Gastroesophageal sphincter (tissue), 4 donors: ENCODE results near the gene CYSRT1. TPM values are rescaled to one million over a fixed set of nuclear protein-coding genes. Genes with fewer than 3 reads are reported as not detected.

ENCODE experiments used
- ATAC-seq: fragments of 150-250 bp; one replicate; pipeline ENCODE4 v1.9.1; 2016; ENCODE audit warnings: mild to moderate bottlenecking, moderate library complexity
- H3K27ac ChIP-seq, 4 donors: fragments of 200-600 bp; sonication (generic) in 3 of 4; 1 replicate in 3 of 4; 2 replicates in 1 of 4; pipeline ENCODE4 v1.5.1; 2016 to 2019
- H3K27me3 ChIP-seq: fragments of 200-600 bp; sonication (generic); one replicate; pipeline ENCODE4 v1.5.1; 2019
- H3K36me3 ChIP-seq, 2 donors: fragments of 200-600 bp; sonication (generic); one replicate each; pipeline ENCODE4 v1.5.1; 2019; ENCODE audit warnings: control low read depth in 1 of 2
- H3K4me1 ChIP-seq, 3 donors: fragments of 200-600 bp; sonication (generic); 1 replicate in 2 of 3; 2 replicates in 1 of 3; pipeline ENCODE4 v1.5.1; 2016 to 2019; ENCODE audit warnings: control low read depth in 2 of 3
- H3K4me3 ChIP-seq, 2 donors: fragments of 200-600 bp; sonication (generic); one replicate each; pipeline ENCODE4 v1.5.1; 2019; ENCODE audit warnings: mild to moderate bottlenecking in 1 of 2, moderate library complexity in 1 of 2
- H3K9me3 ChIP-seq, 3 donors: fragments of 200-600 bp; sonication (generic); one replicate each; pipeline ENCODE4 v1.5.1; 2017 to 2019; ENCODE audit warnings: control low read depth in 2 of 3
- CTCF ChIP-seq, 4 experiments: fragments of 200-600 bp in 2 of 4; fragments of 450-650 bp in 2 of 4; sonication (generic) in 1 of 4; IDR thresholded peaks; one replicate each; pipeline ENCODE4 v1.5.1; 2017 to 2019; ENCODE audit warnings: antibody characterized with exemption in 4 of 4, mild to moderate bottlenecking in 2 of 4, moderate library complexity in 2 of 4
- EP300 ChIP-seq: sonication (generic); formaldehyde crosslinking; IDR thresholded peaks from one replicate; pipeline ENCODE4 v1.6.1; 2017; ENCODE audit warnings: antibody characterized with exemption, mild to moderate bottlenecking
- POLR2A ChIP-seq, 2 donors: fragments of 450-650 bp; IDR thresholded peaks; one replicate each; pipeline ENCODE4 v1.6.1; 2017; ENCODE audit warnings: antibody characterized with exemption in 2 of 2, mild to moderate bottlenecking in 2 of 2, moderate library complexity in 1 of 2
- POLR2AphosphoS5 ChIP-seq: sonication (generic); formaldehyde crosslinking; IDR thresholded peaks from one replicate; pipeline ENCODE4 v1.6.1; 2017; ENCODE audit warnings: antibody characterized with exemption
- WGBS, 2 donors: methylation state at CpG; one replicate each; pipeline ENCODE4 v1.1.5; 2018; ENCODE audit warnings: low coverage in 1 of 2; 5-methylcytosine and 5-hydroxymethylcytosine counted together
- total RNA-seq, 4 donors: library from RNA; depleted of rRNA; stranded (reverse); fragments of >200 nt; gene quantifications; one replicate each; pipeline ENCODE4 v1.1.0, GENCODE V29; 2016

Gene CYSRT1
- total RNA-seq, 4 donors from 2014 or later, result 1.1 to 5.8 TPM; not detected in 2

- H3K9me3 ChIP-seq, result no peaks in the 10 kb centered on the region
- peaks cover 0 to 31% (median 15%) of the 10 kb centered on the region in 3 donors for H3K4me1 ChIP-seq
- H3K36me3 ChIP-seq, result no peaks in the 10 kb centered on the region
- H3K27me3 ChIP-seq, result peaks cover 75% of the 10 kb centered on the region
- no peak overlapping the region for H3K27ac ChIP-seq
- TF ChIP-seq EP300 (no peak), POLR2A (IDR thresholded peaks at IDR 0.05) (no peak), CTCF (IDR thresholded peaks at IDR 0.05) (no peak), POLR2AphosphoS5 (no peak)
- no peak for ATAC-seq
- WGBS, 2 donors, result 75% methylated on average over 10 of the region's 24 CpGs; no CpG with 5 or more reads in 1 of the 2 donors
- H3K4me3 ChIP-seq, result no peak overlapping the region
Measured at GRCh38 chr9:137232510-137232909, 7.5 kb downstream of the CYSRT1 start.

GRCh38 chr9:137233143-137233980 is 8.4 kb downstream of the CYSRT1 start:
- no peak for TF ChIP-seq POLR2AphosphoS5
- TF ChIP-seq EP300, result no peak
- TF ChIP-seq POLR2A (IDR thresholded peaks at IDR 0.05), result no peak
- TF ChIP-seq CTCF (IDR thresholded peaks at IDR 0.05), result no peak

DNA sequence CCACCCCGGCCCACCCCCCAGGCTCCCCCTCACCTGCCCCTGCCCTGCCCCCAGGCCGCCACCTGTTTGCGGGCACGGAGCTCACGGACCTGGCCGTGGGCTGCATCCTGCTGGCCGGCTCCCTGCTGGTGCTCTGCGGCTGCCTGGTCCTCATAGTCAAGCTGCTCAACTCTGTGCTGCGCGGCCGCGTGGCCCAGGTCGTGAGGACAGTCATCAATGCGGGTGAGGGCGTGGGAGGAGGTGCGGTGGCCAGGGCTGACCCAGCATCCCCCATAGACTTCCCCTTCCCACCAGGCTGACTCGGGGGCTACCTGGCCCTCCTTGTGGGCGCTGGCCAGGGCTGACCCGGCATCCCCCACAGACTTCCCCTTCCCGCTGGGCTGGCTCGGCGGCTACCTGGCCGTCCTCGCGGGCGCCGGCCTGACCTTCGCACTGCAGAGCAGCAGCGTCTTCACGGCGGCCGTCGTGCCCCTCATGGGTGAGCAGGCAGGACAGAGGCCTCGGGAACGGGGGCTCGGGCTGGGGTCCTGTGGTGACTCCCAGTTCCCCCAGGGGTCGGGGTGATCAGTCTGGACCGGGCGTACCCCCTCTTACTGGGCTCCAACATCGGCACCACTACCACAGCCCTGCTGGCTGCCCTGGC is 9.2 kb downstream of the CYSRT1 start:
- peaks cover 0 to 40% (median 23%) of the 10 kb centered on the region in 3 donors for H3K4me1 ChIP-seq
- H3K4me3 ChIP-seq, result no peak overlapping the region
- no peak overlapping the region for H3K27ac ChIP-seq
- ATAC-seq, result no peak
- H3K9me3 ChIP-seq, result no peaks in the 10 kb centered on the region
- H3K27me3 ChIP-seq, result peaks cover 58% of the 10 kb centered on the region
- TF ChIP-seq POLR2A (IDR thresholded peaks at IDR 0.05), result no peak
- TF ChIP-seq EP300, result no peak
- no peak for TF ChIP-seq CTCF (IDR thresholded peaks at IDR 0.05)
- no peak for TF ChIP-seq POLR2AphosphoS5
- no CpG with 5 or more reads among the region's 40 CpGs for WGBS, 2 donors
- no peaks in the 10 kb centered on the region for H3K36me3 ChIP-seq

More at GRCh38 chr9:137233143-137233980, 8.4 kb downstream of the CYSRT1 start:
- H3K27me3 ChIP-seq, result peaks cover 66% of the 10 kb centered on the region
- H3K4me3 ChIP-seq, result no peak overlapping the region
- ATAC-seq, result no peak
- WGBS, 2 donors, result 60 to 100% methylated on average over 1 of the region's 40 CpGs
- H3K27ac ChIP-seq, result no peak overlapping the region
- H3K4me1 ChIP-seq, result peaks cover 0 to 32% (median 15%) of the 10 kb centered on the region in 3 donors
- no peaks in the 10 kb centered on the region for H3K36me3 ChIP-seq
- H3K9me3 ChIP-seq, result no peaks in the 10 kb centered on the region

GRCh38 chr9:137234758-137235423 is 9.9 kb downstream of the CYSRT1 start:
- Histone ChIP-seq H3K36me3 (no peaks in the 10 kb centered on the region), H3K27me3 (peaks cover 51% of the 10 kb centered on the region), H3K9me3 (no peaks in the 10 kb centered on the region), H3K4me1 (peaks cover 0 to 48% (median 29%) of the 10 kb centered on the region in 3 donors), H3K27ac (no peak overlapping the region), H3K4me3 (no peak overlapping the region)
- no peak for ATAC-seq
- TF ChIP-seq CTCF (IDR thresholded peaks at IDR 0.05), result no peak
- TF ChIP-seq POLR2A (IDR thresholded peaks at IDR 0.05), result no peak
- TF ChIP-seq POLR2AphosphoS5, result no peak
- TF ChIP-seq EP300, result no peak
- 55 to 64% methylated on average over 3 to 4 of the region's 18 CpGs for WGBS, 2 donors
